Kidney (tissue), 14 donors: Measurements from ENCODE around the gene MED10. TPM values are rescaled to one million over a fixed set of nuclear protein-coding genes. Genes with fewer than 3 reads are reported as not detected.

Source experiments
- DNase-seq, 5 donors: peaks; one replicate each; pipeline ENCODE4 v3.0.0-alpha.2; 2013 to 2020
- FAIRE-seq: peaks from 2 replicates; lab custom pipeline; 2012; peaks lifted over from hg19 to GRCh38; lab: Jason Lieb, UNC
- H3K27ac ChIP-seq, 2 donors: one replicate each; pipeline ENCODE4 v1.7.0; 2013; ENCODE audit warnings: low read depth in 2 of 2, low read length in 2 of 2, inconsistent platforms in 1 of 2
- H3K27me3 ChIP-seq: one replicate; pipeline ENCODE4 v1.7.1; 2013; ENCODE audit warnings: low read length, inconsistent platforms; ENCODE audit not compliant: control insufficient read depth, insufficient read depth
- H3K36me3 ChIP-seq, 3 donors: one replicate each; pipeline versions ENCODE4 v1.7.0 to v1.7.1; 2013; ENCODE audit warnings: low read length in 3 of 3, control low read depth in 1 of 3, inconsistent platforms in 1 of 3; ENCODE audit not compliant: insufficient read depth in 3 of 3, control insufficient read depth in 2 of 3
- H3K4me1 ChIP-seq, 3 donors: one replicate each; pipeline versions ENCODE4 v1.7.0 to v1.7.1; 2013; ENCODE audit warnings: low read length in 3 of 3, inconsistent platforms in 1 of 3, low read depth in 1 of 3; ENCODE audit not compliant: control insufficient read depth in 2 of 3, insufficient read depth in 2 of 3
- H3K4me3 ChIP-seq, 3 donors: one replicate each; pipeline versions ENCODE4 v1.7.0 to v1.8.1; 2013; ENCODE audit warnings: low read length in 3 of 3, control low read depth in 1 of 3, inconsistent platforms in 1 of 3
- H3K9ac ChIP-seq, 3 donors: one replicate each; pipeline versions ENCODE4 v1.7.0 to v1.7.1; 2013; ENCODE audit warnings: low read length in 3 of 3, control low read depth in 1 of 3, inconsistent platforms in 1 of 3
- H3K9me3 ChIP-seq, 3 donors: one replicate each; pipeline versions ENCODE4 v1.7.0 to v1.7.1; 2013; ENCODE audit warnings: low read length in 3 of 3, control low read depth in 1 of 3, inconsistent platforms in 1 of 3; ENCODE audit not compliant: control insufficient read depth in 2 of 3, insufficient read depth in 1 of 3
- intact Hi-C: fragments of 100-400 bp; cut with DNase I; formaldehyde crosslinking; loops from one replicate; pipeline ENCODE4 v1.11.1; 2022
- polyA plus RNA-seq: library from polyadenylated mRNA; stranded (reverse); fragments of 350-450 nt; fragmentation: Illumina TruSeq; extraction: RNeasy Lipid Tissue Mini Kit (QIAGEN cat#74804); gene quantifications from one replicate; pipeline ENCODE4 v1.2.3, GENCODE V29; 2014; ENCODE audit warnings: low read depth, low replicate concordance; ENCODE audit not compliant: insufficient read depth
- total RNA-seq: library from RNA; stranded (reverse); fragmentation: NEBNext Ultra II Directional; extraction: Animal tissue kit (Norgen Biotek cat#: 25700); gene quantifications from one replicate; pipeline ENCODE4 v1.2.1, GENCODE V29; 2021
- TF ChIP-seq, protein P1 (sequence below): IDR thresholded peaks from 3 replicates; pipeline ENCODE4 v1.5.1; 2012; ENCODE audit warnings: mild to moderate bottlenecking, moderate library complexity, borderline replicate concordance; ENCODE audit not compliant: insufficient read depth; ENCODE audit errors: extremely low read depth
- donor health status: control.
- donor health status: control.
- donor health status: control.
- donor health status: control.
- donor health status: control.
- donor health status: DM: yes; HTN: yes; CAD: no.
- donor health status: Normal renal cell carcinoma (clear cell type).

MED10 gene
- total and polyA plus RNA-seq, 2 donors from 2014 or later, result 25.9 to 32.3 TPM

DNA sequence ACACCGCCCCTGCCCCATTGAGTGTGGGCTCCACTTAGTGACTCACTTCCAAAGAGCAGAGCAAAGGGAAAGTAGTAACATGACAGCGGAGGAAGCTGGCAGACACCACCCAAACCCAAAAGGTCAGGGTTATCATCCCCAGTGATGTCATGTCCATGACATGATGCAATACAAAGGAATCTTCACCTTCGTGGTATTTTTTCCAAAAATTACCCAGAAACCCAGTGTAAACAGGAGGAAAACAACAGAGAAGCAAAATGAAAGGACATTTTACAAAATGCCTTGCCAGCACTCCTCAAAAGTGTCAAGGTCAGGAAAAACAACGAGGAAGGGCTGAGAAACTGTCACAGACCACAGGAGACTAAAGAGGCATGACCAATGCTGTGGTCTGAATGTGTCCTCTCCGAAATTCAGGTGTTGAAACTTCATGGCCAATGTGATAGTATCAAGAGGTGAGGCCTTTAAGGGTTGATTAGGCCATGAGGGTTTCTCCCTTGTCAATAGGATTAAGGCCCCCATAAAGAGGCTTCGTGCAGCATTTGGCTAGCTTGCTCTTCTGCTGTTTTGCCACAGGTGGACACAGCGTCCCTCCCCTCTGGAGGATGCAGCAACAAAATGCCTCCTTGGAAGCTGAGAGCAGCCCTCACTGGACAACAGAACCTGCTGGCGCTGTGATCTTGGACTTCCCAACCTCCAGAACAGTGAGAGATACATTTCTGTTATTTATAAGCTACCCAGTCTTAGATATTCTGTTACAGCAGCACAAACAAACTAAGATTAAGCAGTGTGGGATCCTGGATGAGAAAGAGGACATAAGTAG, 30.5 kb upstream of the MED10 start:
- Histone ChIP-seq H3K27ac (no peak overlapping the region), H3K9me3 (no peaks in the 10 kb centered on the region), H3K27me3 (no peaks in the 10 kb centered on the region), H3K4me3 (no peak overlapping the region), H3K9ac (no peak overlapping the region), H3K36me3 (no peaks in the 10 kb centered on the region), H3K4me1 (no peaks in the 10 kb centered on the region)
- DNase-seq, result no peak
- FAIRE-seq, result no peak
- intact Hi-C loops, result no loop called here
- TF ChIP-seq, protein P1, sequence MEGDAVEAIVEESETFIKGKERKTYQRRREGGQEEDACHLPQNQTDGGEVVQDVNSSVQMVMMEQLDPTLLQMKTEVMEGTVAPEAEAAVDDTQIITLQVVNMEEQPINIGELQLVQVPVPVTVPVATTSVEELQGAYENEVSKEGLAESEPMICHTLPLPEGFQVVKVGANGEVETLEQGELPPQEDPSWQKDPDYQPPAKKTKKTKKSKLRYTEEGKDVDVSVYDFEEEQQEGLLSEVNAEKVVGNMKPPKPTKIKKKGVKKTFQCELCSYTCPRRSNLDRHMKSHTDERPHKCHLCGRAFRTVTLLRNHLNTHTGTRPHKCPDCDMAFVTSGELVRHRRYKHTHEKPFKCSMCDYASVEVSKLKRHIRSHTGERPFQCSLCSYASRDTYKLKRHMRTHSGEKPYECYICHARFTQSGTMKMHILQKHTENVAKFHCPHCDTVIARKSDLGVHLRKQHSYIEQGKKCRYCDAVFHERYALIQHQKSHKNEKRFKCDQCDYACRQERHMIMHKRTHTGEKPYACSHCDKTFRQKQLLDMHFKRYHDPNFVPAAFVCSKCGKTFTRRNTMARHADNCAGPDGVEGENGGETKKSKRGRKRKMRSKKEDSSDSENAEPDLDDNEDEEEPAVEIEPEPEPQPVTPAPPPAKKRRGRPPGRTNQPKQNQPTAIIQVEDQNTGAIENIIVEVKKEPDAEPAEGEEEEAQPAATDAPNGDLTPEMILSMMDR, result no peak

DNA sequence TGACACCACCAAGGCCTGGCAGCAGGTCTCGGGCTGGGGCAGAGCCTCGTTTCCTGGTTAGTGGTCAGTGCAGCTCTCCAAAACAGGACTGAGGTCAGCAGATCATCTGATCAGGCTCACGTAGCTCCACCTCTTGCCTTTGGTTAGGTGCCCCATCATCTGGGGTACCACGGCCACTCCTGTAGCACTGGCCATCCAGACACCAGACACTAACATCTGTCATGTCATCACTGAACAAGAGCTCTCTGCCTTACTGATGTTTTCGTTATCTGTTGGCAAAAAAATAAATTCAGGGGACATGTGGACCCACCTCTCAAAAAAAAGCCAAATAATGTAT, 29.9 kb upstream of the MED10 start:
- no peak for DNase-seq
- TF ChIP-seq, protein P1, result no peak
- Histone ChIP-seq H3K27ac (no peak overlapping the region), H3K9me3 (no peaks in the 10 kb centered on the region), H3K36me3 (no peaks in the 10 kb centered on the region), H3K9ac (no peak overlapping the region), H3K4me3 (no peak overlapping the region), H3K4me1 (no peaks in the 10 kb centered on the region), H3K27me3 (no peaks in the 10 kb centered on the region)
- no peak for FAIRE-seq
- intact Hi-C loops, result no loop called here

DNA sequence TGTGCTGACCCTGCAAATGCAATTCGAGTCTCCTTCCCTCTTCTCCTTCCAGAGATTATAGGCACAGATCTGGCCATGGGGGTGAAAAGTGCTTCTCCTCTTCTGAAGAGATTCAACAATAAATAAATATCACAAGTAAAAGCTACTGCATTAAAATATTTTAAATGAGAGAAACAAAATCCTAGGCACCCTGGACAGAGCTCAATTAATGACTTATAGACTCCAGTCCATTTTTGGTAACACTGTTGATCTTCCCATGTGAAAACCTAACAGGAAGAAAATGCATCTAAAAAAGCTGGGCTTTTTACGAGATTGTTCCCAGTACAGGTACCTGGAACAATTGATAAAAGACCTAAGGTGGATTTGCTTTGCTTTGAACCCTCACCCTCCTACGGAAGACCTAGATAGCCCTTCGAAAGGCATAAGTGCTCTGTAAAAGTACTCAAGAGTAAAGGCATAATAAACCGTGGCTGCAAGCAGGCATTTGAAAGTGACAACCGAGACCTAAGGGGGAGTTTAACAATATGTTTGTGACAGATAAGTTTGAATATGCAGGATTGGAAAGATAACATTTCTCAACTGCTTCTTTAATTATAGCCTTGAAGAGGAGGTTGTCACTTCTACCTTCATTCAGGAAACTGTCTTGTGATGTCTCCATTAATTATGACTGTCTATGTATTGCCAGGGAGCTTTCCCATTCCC, 29.4 kb upstream of the MED10 start:
- DNase-seq (no peak), FAIRE-seq (no peak)
- no peak overlapping the region for H3K9ac ChIP-seq
- H3K4me3 ChIP-seq, result no peak overlapping the region
- no peaks in the 10 kb centered on the region for H3K36me3 ChIP-seq
- TF ChIP-seq, protein P1, result no peak
- H3K9me3 ChIP-seq, result no peaks in the 10 kb centered on the region
- H3K4me1 ChIP-seq, result no peaks in the 10 kb centered on the region
- intact Hi-C loops, result no loop called here
- H3K27me3 ChIP-seq, result no peaks in the 10 kb centered on the region
- H3K27ac ChIP-seq, result no peak overlapping the region
